ENCODE data around the gene TNRC6C. TPM values are rescaled to one million over a fixed set of nuclear protein-coding genes. Genes with fewer than 3 reads are reported as not detected.

TNRC6C gene
- total and polyA plus RNA-seq, 9 of the 15 experiments (the other 6 are each of a cell fraction or from before 2014, with no cell fraction given): 0.20 to 4.9 (median 2.3) TPM

- TF ChIP-seq, protein P1, sequence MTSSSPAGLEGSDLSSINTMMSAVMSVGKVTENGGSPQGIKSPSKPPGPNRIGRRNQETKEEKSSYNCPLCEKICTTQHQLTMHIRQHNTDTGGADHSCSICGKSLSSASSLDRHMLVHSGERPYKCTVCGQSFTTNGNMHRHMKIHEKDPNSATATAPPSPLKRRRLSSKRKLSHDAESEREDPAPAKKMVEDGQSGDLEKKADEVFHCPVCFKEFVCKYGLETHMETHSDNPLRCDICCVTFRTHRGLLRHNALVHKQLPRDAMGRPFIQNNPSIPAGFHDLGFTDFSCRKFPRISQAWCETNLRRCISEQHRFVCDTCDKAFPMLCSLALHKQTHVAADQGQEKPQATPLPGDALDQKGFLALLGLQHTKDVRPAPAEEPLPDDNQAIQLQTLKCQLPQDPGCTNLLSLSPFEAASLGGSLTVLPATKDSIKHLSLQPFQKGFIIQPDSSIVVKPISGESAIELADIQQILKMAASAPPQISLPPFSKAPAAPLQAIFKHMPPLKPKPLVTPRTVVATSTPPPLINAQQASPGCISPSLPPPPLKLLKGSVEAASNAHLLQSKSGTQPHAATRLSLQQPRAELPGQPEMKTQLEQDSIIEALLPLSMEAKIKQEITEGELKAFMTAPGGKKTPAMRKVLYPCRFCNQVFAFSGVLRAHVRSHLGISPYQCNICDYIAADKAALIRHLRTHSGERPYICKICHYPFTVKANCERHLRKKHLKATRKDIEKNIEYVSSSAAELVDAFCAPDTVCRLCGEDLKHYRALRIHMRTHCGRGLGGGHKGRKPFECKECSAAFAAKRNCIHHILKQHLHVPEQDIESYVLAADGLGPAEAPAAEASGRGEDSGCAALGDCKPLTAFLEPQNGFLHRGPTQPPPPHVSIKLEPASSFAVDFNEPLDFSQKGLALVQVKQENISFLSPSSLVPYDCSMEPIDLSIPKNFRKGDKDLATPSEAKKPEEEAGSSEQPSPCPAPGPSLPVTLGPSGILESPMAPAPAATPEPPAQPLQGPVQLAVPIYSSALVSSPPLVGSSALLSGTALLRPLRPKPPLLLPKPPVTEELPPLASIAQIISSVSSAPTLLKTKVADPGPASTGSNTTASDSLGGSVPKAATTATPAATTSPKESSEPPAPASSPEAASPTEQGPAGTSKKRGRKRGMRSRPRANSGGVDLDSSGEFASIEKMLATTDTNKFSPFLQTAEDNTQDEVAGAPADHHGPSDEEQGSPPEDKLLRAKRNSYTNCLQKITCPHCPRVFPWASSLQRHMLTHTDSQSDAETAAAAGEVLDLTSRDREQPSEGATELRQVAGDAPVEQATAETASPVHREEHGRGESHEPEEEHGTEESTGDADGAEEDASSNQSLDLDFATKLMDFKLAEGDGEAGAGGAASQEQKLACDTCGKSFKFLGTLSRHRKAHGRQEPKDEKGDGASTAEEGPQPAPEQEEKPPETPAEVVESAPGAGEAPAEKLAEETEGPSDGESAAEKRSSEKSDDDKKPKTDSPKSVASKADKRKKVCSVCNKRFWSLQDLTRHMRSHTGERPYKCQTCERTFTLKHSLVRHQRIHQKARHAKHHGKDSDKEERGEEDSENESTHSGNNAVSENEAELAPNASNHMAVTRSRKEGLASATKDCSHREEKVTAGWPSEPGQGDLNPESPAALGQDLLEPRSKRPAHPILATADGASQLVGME (CRISPR knock-in tag; IDR thresholded peaks at IDR 0.05): no peak
- TF ChIP-seq, protein P2, sequence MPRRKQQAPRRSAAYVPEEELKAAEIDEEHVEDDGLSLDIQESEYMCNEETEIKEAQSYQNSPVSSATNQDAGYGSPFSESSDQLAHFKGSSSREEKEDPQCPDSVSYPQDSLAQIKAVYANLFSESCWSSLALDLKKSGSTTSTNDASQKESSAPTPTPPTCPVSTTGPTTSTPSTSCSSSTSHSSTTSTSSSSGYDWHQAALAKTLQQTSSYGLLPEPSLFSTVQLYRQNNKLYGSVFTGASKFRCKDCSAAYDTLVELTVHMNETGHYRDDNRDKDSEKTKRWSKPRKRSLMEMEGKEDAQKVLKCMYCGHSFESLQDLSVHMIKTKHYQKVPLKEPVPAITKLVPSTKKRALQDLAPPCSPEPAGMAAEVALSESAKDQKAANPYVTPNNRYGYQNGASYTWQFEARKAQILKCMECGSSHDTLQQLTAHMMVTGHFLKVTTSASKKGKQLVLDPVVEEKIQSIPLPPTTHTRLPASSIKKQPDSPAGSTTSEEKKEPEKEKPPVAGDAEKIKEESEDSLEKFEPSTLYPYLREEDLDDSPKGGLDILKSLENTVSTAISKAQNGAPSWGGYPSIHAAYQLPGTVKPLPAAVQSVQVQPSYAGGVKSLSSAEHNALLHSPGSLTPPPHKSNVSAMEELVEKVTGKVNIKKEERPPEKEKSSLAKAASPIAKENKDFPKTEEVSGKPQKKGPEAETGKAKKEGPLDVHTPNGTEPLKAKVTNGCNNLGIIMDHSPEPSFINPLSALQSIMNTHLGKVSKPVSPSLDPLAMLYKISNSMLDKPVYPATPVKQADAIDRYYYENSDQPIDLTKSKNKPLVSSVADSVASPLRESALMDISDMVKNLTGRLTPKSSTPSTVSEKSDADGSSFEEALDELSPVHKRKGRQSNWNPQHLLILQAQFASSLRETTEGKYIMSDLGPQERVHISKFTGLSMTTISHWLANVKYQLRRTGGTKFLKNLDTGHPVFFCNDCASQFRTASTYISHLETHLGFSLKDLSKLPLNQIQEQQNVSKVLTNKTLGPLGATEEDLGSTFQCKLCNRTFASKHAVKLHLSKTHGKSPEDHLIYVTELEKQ (CRISPR knock-in tag; IDR thresholded peaks at IDR 0.05): no peak
- TF ChIP-seq FIP1L1 (IDR thresholded peaks at IDR 0.05; ENCODE audit: low read depth, low read length, poor library complexity, severe bottlenecking) (no peak), CTCF (IDR thresholded peaks at IDR 0.05 in 2 of 3, conservative IDR thresholded peaks at IDR 0.05 in 1 of 3; ENCODE audit: insufficient read depth in 2 of 3, low read depth in 1 of 3, low read length in 3 of 3) (no peak)
- TF ChIP-seq, protein P3, sequence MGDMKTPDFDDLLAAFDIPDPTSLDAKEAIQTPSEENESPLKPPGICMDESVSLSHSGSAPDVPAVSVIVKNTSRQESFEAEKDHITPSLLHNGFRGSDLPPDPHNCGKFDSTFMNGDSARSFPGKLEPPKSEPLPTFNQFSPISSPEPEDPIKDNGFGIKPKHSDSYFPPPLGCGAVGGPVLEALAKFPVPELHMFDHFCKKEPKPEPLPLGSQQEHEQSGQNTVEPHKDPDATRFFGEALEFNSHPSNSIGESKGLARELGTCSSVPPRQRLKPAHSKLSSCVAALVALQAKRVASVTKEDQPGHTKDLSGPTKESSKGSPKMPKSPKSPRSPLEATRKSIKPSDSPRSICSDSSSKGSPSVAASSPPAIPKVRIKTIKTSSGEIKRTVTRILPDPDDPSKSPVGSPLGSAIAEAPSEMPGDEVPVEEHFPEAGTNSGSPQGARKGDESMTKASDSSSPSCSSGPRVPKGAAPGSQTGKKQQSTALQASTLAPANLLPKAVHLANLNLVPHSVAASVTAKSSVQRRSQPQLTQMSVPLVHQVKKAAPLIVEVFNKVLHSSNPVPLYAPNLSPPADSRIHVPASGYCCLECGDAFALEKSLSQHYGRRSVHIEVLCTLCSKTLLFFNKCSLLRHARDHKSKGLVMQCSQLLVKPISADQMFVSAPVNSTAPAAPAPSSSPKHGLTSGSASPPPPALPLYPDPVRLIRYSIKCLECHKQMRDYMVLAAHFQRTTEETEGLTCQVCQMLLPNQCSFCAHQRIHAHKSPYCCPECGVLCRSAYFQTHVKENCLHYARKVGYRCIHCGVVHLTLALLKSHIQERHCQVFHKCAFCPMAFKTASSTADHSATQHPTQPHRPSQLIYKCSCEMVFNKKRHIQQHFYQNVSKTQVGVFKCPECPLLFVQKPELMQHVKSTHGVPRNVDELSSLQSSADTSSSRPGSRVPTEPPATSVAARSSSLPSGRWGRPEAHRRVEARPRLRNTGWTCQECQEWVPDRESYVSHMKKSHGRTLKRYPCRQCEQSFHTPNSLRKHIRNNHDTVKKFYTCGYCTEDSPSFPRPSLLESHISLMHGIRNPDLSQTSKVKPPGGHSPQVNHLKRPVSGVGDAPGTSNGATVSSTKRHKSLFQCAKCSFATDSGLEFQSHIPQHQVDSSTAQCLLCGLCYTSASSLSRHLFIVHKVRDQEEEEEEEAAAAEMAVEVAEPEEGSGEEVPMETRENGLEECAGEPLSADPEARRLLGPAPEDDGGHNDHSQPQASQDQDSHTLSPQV (IDR thresholded peaks at IDR 0.05): peak; percentile 67
Observed at GRCh38 chr17:78029697-78030096, 71.2 kb downstream of the TNRC6C start (continued).
